Kidney epithelial cell (primary cell): ENCODE results near the gene PSPH. TPM values are rescaled to one million over a fixed set of nuclear protein-coding genes. Genes with fewer than 3 reads are reported as not detected.
"Not testable (repeated sequence)": the region's sequence is repeated elsewhere in the genome, so short reads cannot be mapped to it uniquely, and the experiment has no call there.

ENCODE experiments used
- DNase-seq: peaks from one replicate; pipeline ENCODE4 v3.0.0-alpha.2; 2010; ENCODE audit warnings: low read depth
- H3K27me3 ChIP-seq: 2 replicates; pipeline ENCODE4 v1.6.0; 2011; ENCODE audit warnings: low read length; ENCODE audit not compliant: control insufficient read depth, insufficient read depth
- H3K36me3 ChIP-seq: 2 replicates; pipeline ENCODE4 v1.5.1; 2011; ENCODE audit warnings: low read length; ENCODE audit not compliant: control insufficient read depth, insufficient read depth
- H3K4me3 ChIP-seq: 2 replicates; pipeline ENCODE4 v1.5.1; 2011; ENCODE audit warnings: low read depth, mild to moderate bottlenecking, control low read depth, low read length
- CTCF ChIP-seq: IDR thresholded peaks from 2 replicates; pipeline ENCODE4 v1.5.1; 2011; ENCODE audit warnings: mild to moderate bottlenecking, moderate library complexity, low read length, control low read depth, inconsistent platforms; ENCODE audit not compliant: insufficient read depth, poor library complexity, severe bottlenecking
- total RNA-seq: library from RNA; depleted of rRNA; stranded (reverse); fragments of >200 nt; gene quantifications from 2 replicates; pipeline ENCODE4 v1.2.3, GENCODE V29; 2015

Gene PSPH
- total RNA-seq, 1 donor from 2014 or later: 81.4 TPM

DNA sequence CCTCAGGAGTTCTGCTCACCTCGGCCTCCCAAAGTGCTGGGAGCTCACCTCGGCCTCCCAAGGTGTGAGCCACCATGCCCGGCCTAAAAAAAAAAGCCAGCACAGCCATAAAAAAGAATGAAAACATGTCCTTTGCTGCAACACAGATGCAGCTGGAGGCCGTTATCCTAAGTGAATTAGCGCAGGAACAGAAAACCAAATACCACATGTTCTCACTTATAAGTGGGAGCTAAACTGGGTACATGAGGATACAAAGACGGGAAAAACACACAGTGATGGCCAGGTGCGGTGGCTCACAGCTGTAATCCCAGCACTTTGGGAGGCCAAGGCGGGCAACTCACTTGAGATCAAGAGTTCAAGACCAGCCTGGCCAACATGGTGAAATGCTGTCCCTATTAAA lies 20.9 kb downstream of the PSPH start:
- no peak for TF ChIP-seq CTCF
- no peak for DNase-seq
- no peaks in the 10 kb centered on the region for H3K36me3 ChIP-seq
- H3K27me3 ChIP-seq: no peaks in the 10 kb centered on the region
- H3K4me3 ChIP-seq: no peak overlapping the region

GRCh38 chr7:56028942-56029630 lies 22.2 kb downstream of the PSPH start:
- no peaks in the 10 kb centered on the region for H3K27me3 ChIP-seq
- no peak for DNase-seq
- no peak for TF ChIP-seq CTCF
- no peak overlapping the region for H3K4me3 ChIP-seq
- no peaks in the 10 kb centered on the region for H3K36me3 ChIP-seq

- DNase-seq: no peak
- no peaks in the 10 kb centered on the region for H3K36me3 ChIP-seq
Measured at GRCh38 chr7:56026538-56026937, 24.7 kb downstream of the PSPH start.

DNA sequence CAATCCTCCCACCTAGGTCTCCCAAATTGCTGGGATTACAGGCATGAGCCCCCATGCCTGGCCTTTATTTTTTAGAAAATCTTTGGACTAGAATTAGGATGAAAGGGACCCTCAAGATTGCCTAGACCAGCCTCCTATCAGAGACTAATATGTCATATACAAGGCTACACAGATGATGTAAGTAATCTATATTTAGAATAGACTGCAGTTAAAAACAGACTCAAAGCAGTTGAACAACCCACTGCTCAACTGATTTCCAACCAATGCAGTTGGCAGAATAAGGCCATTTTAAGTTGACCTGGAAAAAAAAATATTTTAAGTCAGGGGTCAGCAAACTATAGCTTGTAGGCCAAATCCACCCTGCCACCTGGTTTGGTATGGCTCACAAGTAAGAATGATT lies 27.7 kb downstream of the PSPH start:
- no peak overlapping the region for H3K4me3 ChIP-seq
- H3K36me3 ChIP-seq: no peaks in the 10 kb centered on the region
- TF ChIP-seq CTCF: no peak
- H3K27me3 ChIP-seq: no peaks in the 10 kb centered on the region
- no peak for DNase-seq

More at GRCh38 chr7:56026538-56026937, 24.7 kb downstream of the PSPH start:
- H3K4me3 ChIP-seq: no peak overlapping the region
- no peak for TF ChIP-seq CTCF
- no peaks in the 10 kb centered on the region for H3K27me3 ChIP-seq

DNA sequence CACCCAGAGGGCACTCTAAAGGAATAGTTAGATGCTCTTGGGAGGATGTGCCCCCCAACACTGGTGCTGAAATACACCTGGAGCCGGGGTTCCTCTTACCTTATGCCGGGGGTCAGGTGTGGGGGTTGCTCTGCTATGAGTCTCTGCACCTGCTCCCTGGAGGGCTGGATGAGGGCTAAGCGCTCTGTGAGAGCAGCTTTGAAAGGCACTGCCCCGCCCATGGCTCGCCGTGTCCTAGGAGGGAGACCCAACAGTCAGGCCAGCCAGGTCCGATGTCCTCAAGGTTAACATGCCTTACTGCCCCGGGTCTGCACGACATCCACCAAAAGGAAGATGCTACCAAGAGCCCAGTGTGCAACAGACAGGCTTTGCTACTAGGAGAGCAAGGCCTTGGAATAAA lies 31.7 kb downstream of the PSPH start:
- TF ChIP-seq CTCF: no peak
- no peak for DNase-seq
- Histone ChIP-seq H3K4me3 (no peak overlapping the region), H3K36me3 (no peaks in the 10 kb centered on the region), H3K27me3 (no peaks in the 10 kb centered on the region)

GRCh38 chr7:56017015-56017414 lies 34.2 kb downstream of the PSPH start:
- H3K36me3 ChIP-seq, H3K27me3 ChIP-seq, DNase-seq, H3K4me3 ChIP-seq: not testable (repeated sequence)
